GM11168 (cell line): Measurements from ENCODE around the gene ZNF175.

ENCODE experiments used
- in situ Hi-C: fragments of 300-500 bp; cut with MboI; formaldehyde crosslinking; loops from one replicate; pipeline ENCODE4 v1.12.0; 2022; ENCODE audit warnings: low sequenced_read_pairs; ENCODE audit not compliant: unreplicated experiment

Gene ZNF175

GRCh38 chr19:51549533-51550324 is 21.4 kb upstream of the ZNF175 start:
- in situ Hi-C loops, result no loop called here

GRCh38 chr19:51550848-51551672 is 20.0 kb upstream of the ZNF175 start:
- in situ Hi-C loops, result no loop called here

GRCh38 chr19:51551673-51552432 is 19.2 kb upstream of the ZNF175 start:
- in situ Hi-C loops, result no loop called here

GRCh38 chr19:51552608-51552995 is 18.5 kb upstream of the ZNF175 start:
- in situ Hi-C loops, result no loop called here

GRCh38 chr19:51552996-51553725 is 17.9 kb upstream of the ZNF175 start:
- in situ Hi-C loops, result no loop called here

- in situ Hi-C loops, result no loop called here
Measured at GRCh38 chr19:51559240-51559639, 11.8 kb upstream of the ZNF175 start.

- in situ Hi-C loops, result no loop called here
Measured at GRCh38 chr19:51560339-51560738, 10.7 kb upstream of the ZNF175 start.

GRCh38 chr19:51564791-51565190 is 6.3 kb upstream of the ZNF175 start:
- in situ Hi-C loops, result no loop called here

- in situ Hi-C loops, result no loop called here
Measured at GRCh38 chr19:51565583-51565982, 5.5 kb upstream of the ZNF175 start.

GRCh38 chr19:51566489-51567100 is 4.5 kb upstream of the ZNF175 start:
- in situ Hi-C loops, result no loop called here

- in situ Hi-C loops, result no loop called here
Measured at GRCh38 chr19:51567583-51567982, 3.5 kb upstream of the ZNF175 start.

GRCh38 chr19:51568456-51568855 is 2.6 kb upstream of the ZNF175 start:
- in situ Hi-C loops, result no loop called here

- in situ Hi-C loops, result no loop called here
Measured at GRCh38 chr19:51571599-51571998, 516 bp downstream of the ZNF175 start.

- in situ Hi-C loops, result no loop called here
Measured at GRCh38 chr19:51572410-51572809, 1.3 kb downstream of the ZNF175 start.

- in situ Hi-C loops, result no loop called here
Measured at GRCh38 chr19:51572908-51573307, 1.8 kb downstream of the ZNF175 start.

- in situ Hi-C loops, result no loop called here
Measured at GRCh38 chr19:51573331-51573730, 2.2 kb downstream of the ZNF175 start.

- in situ Hi-C loops, result no loop called here
Measured at GRCh38 chr19:51576850-51577249, 5.8 kb downstream of the ZNF175 start.

- in situ Hi-C loops, result no loop called here
Measured at GRCh38 chr19:51586103-51586728, 15.1 kb downstream of the ZNF175 start.

- in situ Hi-C loops, result no loop called here
Measured at GRCh38 chr19:51586799-51587198, 15.7 kb downstream of the ZNF175 start.
